Ishikawa (cell line): ENCODE data around the gene PLK4.

Source experiments
- CEBPB ChIP-seq: IDR thresholded peaks from 2 replicates; pipeline ENCODE4 v1.6.1; 2012
- CREB1 ChIP-seq: IDR thresholded peaks from 2 replicates; pipeline ENCODE4 v1.6.1; 2012; ENCODE audit warnings: low read depth
- EGR1 ChIP-seq: IDR thresholded peaks from 2 replicates; pipeline ENCODE4 v1.6.1; 2012
- EP300 ChIP-seq: IDR thresholded peaks from 2 replicates; pipeline ENCODE4 v1.6.1; 2012; ENCODE audit warnings: borderline replicate concordance
- FOXM1 ChIP-seq: IDR thresholded peaks from 2 replicates; pipeline ENCODE4 v1.6.1; 2012; ENCODE audit warnings: low read depth, borderline replicate concordance
- MAX ChIP-seq: IDR thresholded peaks from 2 replicates; pipeline ENCODE4 v1.6.1; 2012
- NFIC ChIP-seq: IDR thresholded peaks from 2 replicates; pipeline ENCODE4 v1.6.1; 2012
- RAD21 ChIP-seq: IDR thresholded peaks from 2 replicates; pipeline ENCODE4 v1.6.1; 2012; ENCODE audit warnings: low read depth
- REST ChIP-seq: IDR thresholded peaks from 2 replicates; pipeline ENCODE4 v1.6.1; 2012; ENCODE audit warnings: low read depth, mild to moderate bottlenecking
- TAF1 ChIP-seq: IDR thresholded peaks from 2 replicates; pipeline ENCODE4 v1.6.1; 2012; ENCODE audit warnings: low read depth, mild to moderate bottlenecking
- TCF12 ChIP-seq: IDR thresholded peaks from 2 replicates; pipeline ENCODE4 v1.6.1; 2012; ENCODE audit warnings: low read depth
- TEAD4 ChIP-seq: IDR thresholded peaks from 2 replicates; pipeline ENCODE4 v1.6.1; 2012
- YY1 ChIP-seq: IDR thresholded peaks from 2 replicates; pipeline ENCODE4 v1.6.1; 2012; ENCODE audit warnings: low read depth
- ZBTB7A ChIP-seq: IDR thresholded peaks from 2 replicates; pipeline ENCODE4 v1.6.1; 2012; ENCODE audit warnings: low read depth
- TF ChIP-seq, protein P1 (sequence below): IDR thresholded peaks from 2 replicates; pipeline ENCODE4 v1.6.1; 2012

Gene PLK4

DNA sequence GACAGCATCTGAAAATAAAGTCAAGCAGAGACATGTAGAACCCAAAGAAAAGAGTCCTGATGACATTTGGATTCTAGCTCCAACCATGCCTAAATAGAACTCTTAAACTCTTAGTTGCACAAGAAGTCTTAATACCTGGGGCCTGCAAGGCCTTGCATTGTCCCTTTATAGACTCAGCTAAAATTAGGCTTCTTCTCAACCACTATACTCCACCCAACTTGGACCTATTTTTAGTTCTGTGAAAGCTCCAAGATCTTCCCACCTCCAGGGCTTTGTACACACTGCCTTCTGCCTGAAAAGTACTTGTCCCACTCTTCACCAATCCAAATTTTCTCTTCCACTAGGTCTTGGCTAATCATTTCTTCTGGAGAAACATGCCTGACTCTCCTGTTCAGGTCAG, 36.5 kb downstream of the PLK4 start:
- TF ChIP-seq NFIC = no peak
- TF ChIP-seq FOXM1 = no peak
- no peak for TF ChIP-seq TCF12
- TF ChIP-seq RAD21 = no peak
- TF ChIP-seq, protein P1, sequence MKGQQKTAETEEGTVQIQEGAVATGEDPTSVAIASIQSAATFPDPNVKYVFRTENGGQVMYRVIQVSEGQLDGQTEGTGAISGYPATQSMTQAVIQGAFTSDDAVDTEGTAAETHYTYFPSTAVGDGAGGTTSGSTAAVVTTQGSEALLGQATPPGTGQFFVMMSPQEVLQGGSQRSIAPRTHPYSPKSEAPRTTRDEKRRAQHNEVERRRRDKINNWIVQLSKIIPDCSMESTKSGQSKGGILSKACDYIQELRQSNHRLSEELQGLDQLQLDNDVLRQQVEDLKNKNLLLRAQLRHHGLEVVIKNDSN = no peak
- no peak for TF ChIP-seq EP300
- TF ChIP-seq EGR1 = no peak
- TF ChIP-seq ZBTB7A = no peak
- TF ChIP-seq TEAD4 = no peak
- TF ChIP-seq CREB1 = no peak

DNA sequence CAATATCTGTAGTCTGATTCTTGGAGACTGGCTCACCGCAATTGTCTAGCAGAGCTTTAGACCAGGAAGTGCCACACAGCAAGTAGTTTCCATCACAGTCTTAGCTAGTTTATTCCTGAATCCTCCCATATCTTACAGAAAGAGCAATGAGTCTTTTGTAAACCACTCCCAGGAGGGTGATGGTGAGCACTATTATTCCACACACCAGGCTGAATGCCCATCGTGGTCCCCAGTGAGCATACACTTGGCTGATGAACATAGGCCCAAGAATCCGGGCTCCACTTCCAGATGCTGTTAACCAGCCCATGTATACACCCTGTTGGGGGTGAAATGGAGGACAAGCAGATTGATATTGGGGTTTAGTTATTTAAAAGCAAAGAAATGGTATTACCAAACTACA, 39.8 kb downstream of the PLK4 start:
- TF ChIP-seq TCF12 (no peak), EGR1 (no peak), YY1 (no peak), MAX (no peak), NFIC (no peak), EP300 (no peak), ZBTB7A (no peak), FOXM1 (no peak), TAF1 (no peak), RAD21 (no peak), CREB1 (no peak), TEAD4 (no peak), REST (no peak), CEBPB (no peak)
- TF ChIP-seq, protein P1 = no peak

GRCh38 chr4:127922226-127922625, 41.5 kb downstream of the PLK4 start:
- TF ChIP-seq TCF12 (no peak), CEBPB (no peak), CREB1 (no peak), FOXM1 (no peak), NFIC (no peak), MAX (no peak), ZBTB7A (no peak), REST (no peak)
- TF ChIP-seq, protein P1 = no peak

DNA sequence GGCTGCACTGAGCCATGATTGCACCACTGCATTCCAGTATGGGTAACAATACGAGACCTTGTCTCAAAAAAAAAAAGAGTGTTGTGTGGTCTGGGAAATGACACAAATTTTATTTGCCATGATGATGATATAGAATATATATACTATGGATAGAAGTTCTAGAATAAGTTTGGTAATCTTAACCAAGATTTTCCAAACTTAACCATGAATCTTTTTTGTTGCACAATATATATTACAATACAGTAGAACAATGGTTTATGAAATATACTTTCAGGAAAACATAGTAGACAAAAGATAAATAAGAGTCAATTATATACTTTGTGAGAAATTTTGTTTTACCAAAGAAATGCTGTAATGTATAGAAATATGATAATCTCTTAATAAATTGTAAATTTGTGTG, 49.5 kb downstream of the PLK4 start:
- TF ChIP-seq CREB1 (no peak), MAX (no peak), NFIC (no peak), ZBTB7A (no peak), RAD21 (no peak), FOXM1 (no peak), YY1 (no peak), TAF1 (no peak), EP300 (no peak), TEAD4 (no peak), CEBPB (no peak), TCF12 (no peak)
- TF ChIP-seq, protein P1 = no peak

DNA sequence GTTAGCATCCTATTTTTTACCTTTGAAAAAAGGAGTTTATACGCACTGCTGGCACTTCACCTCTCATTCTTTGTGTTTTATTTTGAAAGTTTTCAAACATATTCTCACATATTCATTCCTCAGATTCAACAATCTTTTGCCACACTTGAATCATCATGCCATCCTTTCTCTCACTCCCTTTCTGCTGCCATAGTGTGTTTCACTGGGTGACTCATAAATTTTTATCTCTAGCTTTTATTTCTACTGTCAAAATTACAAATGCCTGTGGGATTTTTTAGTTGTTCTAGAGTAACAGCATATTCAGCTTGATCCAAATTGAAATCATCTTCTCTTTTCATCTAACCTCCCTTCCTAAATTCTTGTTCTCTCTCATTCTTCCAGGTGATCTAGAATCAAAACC, 56.3 kb downstream of the PLK4 start:
- no peak for TF ChIP-seq CREB1
- TF ChIP-seq FOXM1 = no peak
- no peak for TF ChIP-seq MAX
- TF ChIP-seq RAD21 = no peak
- no peak for TF ChIP-seq ZBTB7A
- no peak for TF ChIP-seq EP300
- TF ChIP-seq YY1 = no peak
- TF ChIP-seq, protein P1 = no peak
- TF ChIP-seq CEBPB = no peak
- no peak for TF ChIP-seq TAF1
- TF ChIP-seq REST = no peak
- TF ChIP-seq EGR1 = no peak
- no peak for TF ChIP-seq NFIC
- no peak for TF ChIP-seq TCF12
- no peak for TF ChIP-seq TEAD4
